HL-60 (cell line): ENCODE data around the gene ZNF341.

ENCODE experiments used
- CTCF ChIP-seq: IDR thresholded peaks from one replicate; pipeline ENCODE4 v1.5.1; 2011; ENCODE audit warnings: low read length, control low read depth, inconsistent platforms; ENCODE audit not compliant: insufficient read depth
- POLR2AphosphoS5 ChIP-seq: IDR thresholded peaks from 2 replicates; pipeline ENCODE4 v1.6.1; 2012; ENCODE audit warnings: low read depth

GRCh38 chr20:33835615-33836172 is 103.9 kb downstream of the ZNF341 start:
- TF ChIP-seq POLR2AphosphoS5 (no peak), CTCF (no peak)
